Liver (tissue), 9 donors: Measurements from ENCODE around the gene ZNF71. TPM values are rescaled to one million over a fixed set of nuclear protein-coding genes. Genes with fewer than 3 reads are reported as not detected.
A peak's percentile ranks its signal among the peaks of the same experiment; 100 is the strongest.

Experiments
- DNase-seq: peaks from one replicate; pipeline ENCODE4 v3.0.0-alpha.2; 2017; ENCODE audit warnings: low spot score
- H3K27ac ChIP-seq, 2 donors: one replicate each; pipeline ENCODE4 v1.7.0; 2013; ENCODE audit warnings: inconsistent platforms in 2 of 2, low read length in 2 of 2, control low read depth in 1 of 2, low read depth in 1 of 2, mild to moderate bottlenecking in 1 of 2
- H3K27me3 ChIP-seq, 4 donors: one replicate each; pipeline versions ENCODE4 v1.6.1 to v1.7.0; 2013; ENCODE audit warnings: low read length in 3 of 4, inconsistent platforms in 1 of 4, mild to moderate bottlenecking in 1 of 4, moderate library complexity in 1 of 4; ENCODE audit not compliant: control insufficient read depth in 4 of 4, insufficient read depth in 4 of 4
- H3K36me3 ChIP-seq, 4 donors: one replicate each; pipeline versions ENCODE4 v1.6.1 to v1.7.0; 2013; ENCODE audit warnings: low read length in 3 of 4, mild to moderate bottlenecking in 3 of 4, low read depth in 1 of 4, moderate library complexity in 1 of 4; ENCODE audit not compliant: control insufficient read depth in 4 of 4, insufficient read depth in 3 of 4
- H3K4me1 ChIP-seq, 4 donors: one replicate each; pipeline versions ENCODE4 v1.6.1 to v1.7.0; 2013; ENCODE audit warnings: low read length in 3 of 4, mild to moderate bottlenecking in 3 of 4, moderate library complexity in 1 of 4; ENCODE audit not compliant: control insufficient read depth in 4 of 4, insufficient read depth in 4 of 4
- H3K4me3 ChIP-seq, 3 donors: one replicate each; pipeline versions ENCODE4 v1.6.1 to v1.7.0; 2013; ENCODE audit warnings: low read length in 3 of 3, control low read depth in 1 of 3, low read depth in 1 of 3, mild to moderate bottlenecking in 1 of 3
- H3K9ac ChIP-seq, 2 donors: one replicate each; pipeline ENCODE4 v1.7.0; 2013; ENCODE audit warnings: low read length in 2 of 2, mild to moderate bottlenecking in 2 of 2, moderate library complexity in 2 of 2, control low read depth in 1 of 2, low read depth in 1 of 2
- H3K9me3 ChIP-seq, 4 donors: one replicate each; pipeline versions ENCODE4 v1.6.1 to v1.7.0; 2013; ENCODE audit warnings: low read length in 3 of 4; ENCODE audit not compliant: control insufficient read depth in 4 of 4
- ATF3 ChIP-seq: IDR thresholded peaks from 2 replicates; pipeline ENCODE4 v1.6.1; 2016; ENCODE audit warnings: antibody characterized with exemption
- CTCF ChIP-seq: fragments of 150-350 bp; IDR thresholded peaks from 2 replicates; pipeline ENCODE4 v1.5.1; 2017; ENCODE audit warnings: improper control_type of control experiment, low read depth, low read length; ENCODE audit not compliant: missing input control
- EGR1 ChIP-seq, 2 donors: IDR thresholded peaks; 2 replicates each; pipeline ENCODE4 v1.6.1; 2016 to 2018; ENCODE audit warnings: antibody characterized with exemption in 2 of 2, low read depth in 2 of 2
- FOXA1 ChIP-seq: IDR thresholded peaks from 2 replicates; pipeline ENCODE4 v1.6.1; 2016; ENCODE audit warnings: antibody characterized with exemption
- FOXA2 ChIP-seq: IDR thresholded peaks from 2 replicates; pipeline ENCODE4 v1.6.1; 2016; ENCODE audit warnings: antibody characterized with exemption
- GABPA ChIP-seq, 2 donors: IDR thresholded peaks in 1 of 2; conservative IDR thresholded peaks in 1 of 2; 2 replicates each; pipeline ENCODE4 v1.6.1; 2016; ENCODE audit warnings: antibody characterized with exemption in 2 of 2, mild to moderate bottlenecking in 1 of 2, moderate library complexity in 1 of 2
- HNF4A ChIP-seq, 2 donors: conservative IDR thresholded peaks; 2 replicates each; pipeline ENCODE4 v1.6.1; 2016; ENCODE audit warnings: antibody characterized with exemption in 2 of 2, mild to moderate bottlenecking in 2 of 2
- HNF4G ChIP-seq: IDR thresholded peaks from 2 replicates; pipeline ENCODE4 v1.6.1; 2016; ENCODE audit warnings: antibody characterized with exemption
- NR2F2 ChIP-seq: IDR thresholded peaks from 2 replicates; pipeline ENCODE4 v1.6.1; 2016; ENCODE audit warnings: antibody characterized with exemption
- RAD21 ChIP-seq, 2 donors: IDR thresholded peaks; 2 replicates each; pipeline ENCODE4 v1.6.1; 2016; ENCODE audit warnings: antibody characterized with exemption in 2 of 2, mild to moderate bottlenecking in 2 of 2
- REST ChIP-seq: IDR thresholded peaks from 2 replicates; pipeline ENCODE4 v1.6.1; 2016; ENCODE audit warnings: antibody characterized with exemption, mild to moderate bottlenecking
- RXRA ChIP-seq, 2 donors: IDR thresholded peaks; 2 replicates each; pipeline ENCODE4 v1.6.1; 2017 to 2018; ENCODE audit warnings: antibody characterized with exemption in 2 of 2, mild to moderate bottlenecking in 1 of 2
- SP1 ChIP-seq: IDR thresholded peaks from 2 replicates; pipeline ENCODE4 v1.6.1; 2018; ENCODE audit warnings: antibody characterized with exemption, mild to moderate bottlenecking
- TAF1 ChIP-seq: conservative IDR thresholded peaks from 2 replicates; pipeline ENCODE4 v1.6.1; 2016; ENCODE audit warnings: antibody characterized with exemption, mild to moderate bottlenecking
- YY1 ChIP-seq: IDR thresholded peaks from 2 replicates; pipeline ENCODE4 v1.6.1; 2016; ENCODE audit warnings: antibody characterized with exemption, mild to moderate bottlenecking
- ZBTB33 ChIP-seq: IDR thresholded peaks from 2 replicates; pipeline ENCODE4 v1.6.1; 2016; ENCODE audit warnings: antibody characterized with exemption
- WGBS: extraction: QIAGEN DNeasy Blood & Tissue Kit; methylation state at CpG from one replicate; pipeline ENCODE4 v1.1.7; 2013; 5-methylcytosine and 5-hydroxymethylcytosine counted together
- polyA plus RNA-seq, 2 donors: library from polyadenylated mRNA; stranded (reverse) in 1 of 2; unstranded in 1 of 2; fragments of 200-250 nt in 1 of 2; fragments of >200 nt in 1 of 2; fragmentation: Nextera tagmentation in 1 of 2; extraction: Ambion mirVana in 1 of 2; gene quantifications; one replicate each; pipeline versions ENCODE4 v1.2.1 to v1.2.3, GENCODE V29; 2013 to 2015
- total RNA-seq, 2 donors: library from RNA; depleted of rRNA; stranded (reverse); fragments of >200 nt; gene quantifications; one replicate each; pipeline ENCODE4 v1.2.3, GENCODE V29; 2014
- donor health status: healthy.
- donor health status: healthy.
- donor health status: healthy.
- donor health status: healthy.
- donor health status: healthy.

Gene ZNF71
- total and polyA plus RNA-seq, 4 donors, result 0.46 to 3.4 (median 1.8) TPM

- 21% methylated on average over 32 of the region's 32 CpGs for WGBS
- Histone ChIP-seq H3K27ac (no peak overlapping the region), H3K4me3 (peak overlapping the region in 1 of 3 donors; percentile 9), H3K4me1 (no peaks in the 10 kb centered on the region), H3K9me3 (peaks cover 8 to 43% (median 21%) of the 10 kb centered on the region in 4 donors), H3K9ac (no peak overlapping the region), H3K36me3 (no peaks in the 10 kb centered on the region), H3K27me3 (no peaks in the 10 kb centered on the region)
- no peak for DNase-seq
- TF ChIP-seq FOXA2 (no peak), CTCF (peak; percentile 19), EGR1 (IDR thresholded peaks at IDR 0.05; ENCODE audit: low read depth in 2 of 2) (no peak), GABPA (IDR thresholded peaks at IDR 0.05 in 1 of 2, conservative IDR thresholded peaks at IDR 0.05 in 1 of 2) (no peak), REST (no peak)
These were observed 65.4 kb downstream of the ZNF71 start for GRCh38 chr19:56660381-56661107.

- Histone ChIP-seq H3K4me1 (no peaks in the 10 kb centered on the region), H3K4me3 (no peak overlapping the region), H3K36me3 (no peaks in the 10 kb centered on the region), H3K27me3 (no peaks in the 10 kb centered on the region), H3K9me3 (peaks cover 8 to 43% (median 20%) of the 10 kb centered on the region in 4 donors), H3K9ac (no peak overlapping the region), H3K27ac (no peak overlapping the region)
- WGBS, result 86% methylated on average over 3 of the region's 3 CpGs
- TF ChIP-seq YY1 (no peak), FOXA1 (no peak), HNF4G (no peak), RXRA (IDR thresholded peaks at IDR 0.05) (no peak), SP1 (no peak), GABPA (IDR thresholded peaks at IDR 0.05 in 1 of 2, conservative IDR thresholded peaks at IDR 0.05 in 1 of 2) (no peak), EGR1 (IDR thresholded peaks at IDR 0.05; ENCODE audit: low read depth in 2 of 2) (no peak), TAF1 (no peak), FOXA2 (no peak), HNF4A (conservative IDR thresholded peaks at IDR 0.05) (no peak), CTCF (no peak), ZBTB33 (no peak), ATF3 (no peak), NR2F2 (no peak), REST (no peak), RAD21 (IDR thresholded peaks at IDR 0.05) (no peak)
- no peak for DNase-seq
These were observed 66.1 kb downstream of the ZNF71 start for GRCh38 chr19:56661248-56661647.
